Lower leg skin (tissue), 4 donors: ENCODE measurements around the gene INTS6. TPM values are rescaled to one million over a fixed set of nuclear protein-coding genes. Genes with fewer than 3 reads are reported as not detected.

Experiments used
- DNase-seq, 2 donors: peaks; one replicate each; pipeline ENCODE4 v3.0.0-alpha.2; 2019; ENCODE audit warnings: low spot score in 2 of 2
- H3K4me3 ChIP-seq: fragments of 200-600 bp; sonication (generic); 2 replicates; pipeline ENCODE4 v1.5.1; 2017; ENCODE audit warnings: mild to moderate bottlenecking, low read depth; ENCODE audit not compliant: poor library complexity, severe bottlenecking
- CTCF ChIP-seq, 3 donors: fragments of 450-650 bp; IDR thresholded peaks; one replicate each; pipeline ENCODE4 v1.5.1; 2016; ENCODE audit warnings: antibody characterized with exemption in 3 of 3, mild to moderate bottlenecking in 3 of 3, moderate library complexity in 2 of 3
- POLR2A ChIP-seq, 2 donors: fragments of 450-650 bp; IDR thresholded peaks; one replicate each; pipeline ENCODE4 v1.6.1; 2016 to 2017; ENCODE audit warnings: antibody characterized with exemption in 2 of 2, mild to moderate bottlenecking in 1 of 2, moderate library complexity in 1 of 2
- WGBS, 2 donors: methylation state at CpG; one replicate each; pipeline ENCODE4 v1.1.5; 2018; 5-methylcytosine and 5-hydroxymethylcytosine counted together
- intact Hi-C: fragments of 100-400 bp; cut with DNase I; formaldehyde crosslinking; loops from one replicate; pipeline ENCODE4 v1.15.0; 2023; ENCODE audit warnings: low total_unique reads
- total RNA-seq, 4 donors: library from RNA; depleted of rRNA; stranded (reverse); fragments of >200 nt; gene quantifications; one replicate each; pipeline ENCODE4 v1.1.0, GENCODE V29; 2016

INTS6 gene
- total RNA-seq, 4 donors from 2014 or later, result 35.2 to 48.6 (median 41.3) TPM

DNA sequence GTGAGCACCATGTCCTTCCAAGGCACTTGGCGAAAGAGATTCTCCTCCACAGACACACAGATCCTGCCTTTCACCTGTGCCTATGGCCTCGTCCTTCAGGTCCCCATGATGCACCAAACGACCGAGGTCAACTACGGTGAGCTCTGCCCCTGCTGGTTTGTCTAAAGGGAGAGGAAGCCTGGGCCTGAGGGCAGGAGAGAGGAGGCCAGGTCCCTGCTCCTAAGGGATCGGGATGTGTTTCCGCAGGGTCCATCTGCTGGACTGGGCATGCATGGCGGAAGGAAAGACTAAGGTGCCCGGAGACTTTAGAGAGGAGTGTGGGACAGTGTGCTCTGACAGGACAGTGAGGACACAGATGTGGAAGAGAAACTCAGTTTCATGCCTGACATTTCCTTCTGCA, 105.7 kb downstream of the INTS6 start:
- TF ChIP-seq POLR2A (IDR thresholded peaks at IDR 0.05), result no peak
- no peak for TF ChIP-seq CTCF (IDR thresholded peaks at IDR 0.05)
- no peak for DNase-seq
- H3K4me3 ChIP-seq, result no peak overlapping the region
- WGBS, 2 donors, result 85 to 95% methylated on average over 9 of the region's 9 CpGs
- intact Hi-C loops, result no loop called here

- no peak for DNase-seq
- intact Hi-C loops, result no loop called here
- no peak overlapping the region for H3K4me3 ChIP-seq
- 75 to 85% methylated on average over 2 of the region's 2 CpGs for WGBS, 2 donors
- TF ChIP-seq POLR2A (IDR thresholded peaks at IDR 0.05) (no peak), CTCF (IDR thresholded peaks at IDR 0.05) (no peak)
Measured at GRCh38 chr13:51346397-51346796, 106.4 kb downstream of the INTS6 start.

GRCh38 chr13:51343475-51343874, 109.4 kb downstream of the INTS6 start:
- intact Hi-C loops, result no loop called here
- TF ChIP-seq CTCF (IDR thresholded peaks at IDR 0.05), result no peak
- TF ChIP-seq POLR2A (IDR thresholded peaks at IDR 0.05), result no peak
- no peak for DNase-seq
- whole genome bisulfite sequencing, 2 donors, result 53 to 64% methylated on average over 5 of the region's 5 CpGs
- no peak overlapping the region for H3K4me3 ChIP-seq

DNA sequence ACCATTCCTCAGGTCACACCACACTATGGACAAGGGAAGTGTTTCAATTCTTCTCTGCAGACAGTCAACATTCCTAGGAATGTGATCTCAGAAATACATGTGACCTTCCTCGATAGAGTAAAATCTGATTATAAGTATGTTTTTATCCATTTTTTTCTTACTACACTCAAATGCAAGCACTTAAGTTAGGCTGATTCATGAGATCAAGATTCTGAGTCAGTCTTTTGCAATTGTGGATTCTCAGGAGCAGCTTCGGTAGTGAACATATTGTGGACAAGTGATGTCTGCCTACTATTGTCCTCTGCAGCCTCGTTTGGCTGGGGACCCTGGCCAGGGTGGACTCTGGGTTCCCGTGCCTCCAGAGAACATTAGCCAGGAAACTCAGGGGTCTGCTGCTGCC, 110.1 kb downstream of the INTS6 start:
- WGBS, 2 donors, result 77 to 82% methylated on average over 4 of the region's 4 CpGs

GRCh38 chr13:51341791-51342190, 111.0 kb downstream of the INTS6 start:
- no peak for TF ChIP-seq CTCF (IDR thresholded peaks at IDR 0.05)
- no peak for TF ChIP-seq POLR2A (IDR thresholded peaks at IDR 0.05)
- no peak overlapping the region for H3K4me3 ChIP-seq
- no peak for DNase-seq
- intact Hi-C loops, result no loop called here
- 91 to 97% methylated on average over 4 of the region's 4 CpGs for WGBS, 2 donors

More for the DNA sequence above, 110.1 kb downstream of the INTS6 start:
- TF ChIP-seq CTCF (IDR thresholded peaks at IDR 0.05) (no peak), POLR2A (IDR thresholded peaks at IDR 0.05) (no peak)
- no peak overlapping the region for H3K4me3 ChIP-seq
- DNase-seq, result no peak
- intact Hi-C loops, result no loop called here

DNA sequence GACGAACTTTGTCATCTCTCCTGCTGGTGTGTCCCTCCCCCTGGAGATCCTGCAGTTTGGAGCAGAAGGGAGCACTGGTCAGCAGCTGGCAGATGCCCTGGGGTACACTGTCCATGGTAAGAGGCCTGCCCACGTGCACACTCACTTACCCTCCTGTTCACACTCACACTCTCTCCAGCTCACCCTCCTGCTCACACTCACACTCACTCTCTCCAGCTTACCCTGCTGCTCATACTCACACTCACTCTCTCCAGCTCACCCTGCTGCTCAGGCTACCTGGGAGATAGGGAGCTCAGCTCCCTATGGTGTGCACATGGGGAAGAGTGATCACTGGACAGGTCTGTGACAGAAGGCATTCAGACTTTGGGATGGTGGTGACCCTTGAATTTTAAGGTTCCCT, 111.6 kb downstream of the INTS6 start:
- DNase-seq, result no peak
- no peak overlapping the region for H3K4me3 ChIP-seq
- TF ChIP-seq CTCF (IDR thresholded peaks at IDR 0.05), result no peak
- TF ChIP-seq POLR2A (IDR thresholded peaks at IDR 0.05), result no peak
- 81 to 90% methylated on average over 2 of the region's 2 CpGs for WGBS, 2 donors
- intact Hi-C loops, result no loop called here
